MM.1S (cell line): ENCODE results near the gene CHRNA4.

Experiments
- DNase-seq: peaks from one replicate; pipeline ENCODE4 v3.0.0-alpha.2; 2015
- H2AFZ ChIP-seq: fragments of 300-600 bp; sonication (generic); 2 replicates; pipeline ENCODE4 v1.6.0; 2016; ENCODE audit warnings: antibody characterized with exemption, low read length
- H3F3A ChIP-seq: fragments of 300-600 bp; sonication (generic); 2 replicates; pipeline ENCODE4 v1.6.1; 2016; ENCODE audit warnings: mild to moderate bottlenecking, antibody characterized with exemption, low read length, moderate library complexity, mixed read lengths; ENCODE audit not compliant: insufficient read depth
- H3K27ac ChIP-seq: fragments of 300-600 bp; sonication (generic); 2 replicates; pipeline ENCODE4 v1.5.1; 2016; ENCODE audit warnings: mild to moderate bottlenecking, low read length
- H3K27me3 ChIP-seq: fragments of 300-600 bp; sonication (generic); replicated peaks from 2 replicates; pipeline ENCODE4 v1.6.0; 2016; ENCODE audit warnings: low read length; ENCODE audit not compliant: insufficient read depth
- H3K36me3 ChIP-seq: fragments of 300-600 bp; sonication (generic); replicated peaks from 2 replicates; pipeline ENCODE4 v1.6.1; 2016; ENCODE audit warnings: mild to moderate bottlenecking, low read length, mixed read lengths; ENCODE audit not compliant: insufficient read depth
- H3K4me1 ChIP-seq: fragments of 300-600 bp; sonication (generic); 2 replicates; pipeline ENCODE4 v1.6.1; 2016; ENCODE audit warnings: low read length, mixed read lengths
- H3K4me2 ChIP-seq: fragments of 300-600 bp; sonication (generic); 2 replicates; pipeline ENCODE4 v1.6.0; 2016; ENCODE audit warnings: low read depth, low read length
- H3K4me3 ChIP-seq: fragments of 300-600 bp; sonication (generic); 2 replicates; pipeline ENCODE4 v1.5.1; 2016; ENCODE audit warnings: low read length, mixed read lengths
- H3K79me2 ChIP-seq: fragments of 300-600 bp; sonication (generic); 2 replicates; pipeline ENCODE4 v1.6.1; 2016; ENCODE audit warnings: mixed run types, low read length, mixed read lengths
- H3K9ac ChIP-seq: fragments of 300-600 bp; sonication (generic); 2 replicates; pipeline ENCODE4 v1.6.1; 2016; ENCODE audit warnings: low read length, mixed read lengths
- H3K9me2 ChIP-seq: fragments of 300-600 bp; sonication (generic); replicated peaks from 2 replicates; pipeline ENCODE4 v1.6.1; 2016; ENCODE audit warnings: mild to moderate bottlenecking, low read length, mixed read lengths; ENCODE audit not compliant: insufficient read depth
- H3K9me3 ChIP-seq: fragments of 300-600 bp; sonication (generic); replicated peaks from 2 replicates; pipeline ENCODE4 v1.6.1; 2016; ENCODE audit warnings: mild to moderate bottlenecking, low read length, mixed read lengths; ENCODE audit not compliant: insufficient read depth
- H4K20me1 ChIP-seq: fragments of 300-600 bp; sonication (generic); 2 replicates; pipeline ENCODE4 v1.6.1; 2016; ENCODE audit warnings: mild to moderate bottlenecking, low read length, moderate library complexity, mixed read lengths; ENCODE audit not compliant: insufficient read depth
- CTCF ChIP-seq: fragments of 300-600 bp; sonication (generic); IDR thresholded peaks from 2 replicates; pipeline ENCODE4 v1.5.1; 2016; ENCODE audit warnings: antibody characterized with exemption, low read length, mixed read lengths
- EZH2 ChIP-seq: fragments of 300-600 bp; sonication (generic); optimal IDR thresholded peaks from 2 replicates; pipeline ENCODE3; 2017; ENCODE audit warnings: low read depth, mild to moderate bottlenecking, antibody characterized with exemption, low read length, mixed read lengths
- EZH2phosphoT487 ChIP-seq: fragments of 300-600 bp; sonication (generic); IDR thresholded peaks from 2 replicates; pipeline ENCODE4 v1.6.1; 2018; ENCODE audit warnings: antibody characterized with exemption, low read length

CHRNA4 gene

GRCh38 chr20:63316502-63316921, 44.6 kb downstream of the CHRNA4 start:
- H3K4me1 ChIP-seq = no peaks in the 10 kb centered on the region
- no peaks in the 10 kb centered on the region for H3K79me2 ChIP-seq
- no peak overlapping the region for H3K27ac ChIP-seq
- H4K20me1 ChIP-seq = no peaks in the 10 kb centered on the region
- H2AFZ ChIP-seq = no peak overlapping the region
- H3K36me3 ChIP-seq = no peaks in the 10 kb centered on the region
- no peak for TF ChIP-seq EZH2
- no peak for TF ChIP-seq EZH2phosphoT487
- no peak for TF ChIP-seq CTCF
- peaks cover 90% of the 10 kb centered on the region for H3K27me3 ChIP-seq
- no peaks in the 10 kb centered on the region for H3K9me2 ChIP-seq
- no peaks in the 10 kb centered on the region for H3F3A ChIP-seq
- no peak overlapping the region for H3K4me3 ChIP-seq
- no peak overlapping the region for H3K4me2 ChIP-seq
- DNase-seq = no peak
- H3K9me3 ChIP-seq = no peaks in the 10 kb centered on the region
- H3K9ac ChIP-seq = no peak overlapping the region

GRCh38 chr20:63315731-63316491, 45.2 kb downstream of the CHRNA4 start:
- no peaks in the 10 kb centered on the region for H3F3A ChIP-seq
- H3K4me1 ChIP-seq = no peaks in the 10 kb centered on the region
- H3K36me3 ChIP-seq = no peaks in the 10 kb centered on the region
- no peak overlapping the region for H3K4me2 ChIP-seq
- no peak for DNase-seq
- no peak overlapping the region for H3K27ac ChIP-seq
- TF ChIP-seq CTCF (no peak), EZH2 (no peak), EZH2phosphoT487 (no peak)
- H3K9ac ChIP-seq = no peak overlapping the region
- H3K4me3 ChIP-seq = no peak overlapping the region
- H3K9me3 ChIP-seq = no peaks in the 10 kb centered on the region
- H3K9me2 ChIP-seq = no peaks in the 10 kb centered on the region
- H3K27me3 ChIP-seq = peaks cover 90% of the 10 kb centered on the region
- H3K79me2 ChIP-seq = no peaks in the 10 kb centered on the region
- no peaks in the 10 kb centered on the region for H4K20me1 ChIP-seq
- no peak overlapping the region for H2AFZ ChIP-seq

GRCh38 chr20:63315240-63315689, 45.9 kb downstream of the CHRNA4 start:
- no peak overlapping the region for H3K4me2 ChIP-seq
- no peaks in the 10 kb centered on the region for H3K79me2 ChIP-seq
- H3K27ac ChIP-seq = no peak overlapping the region
- H3K4me3 ChIP-seq = no peak overlapping the region
- no peak overlapping the region for H2AFZ ChIP-seq
- no peak for DNase-seq
- H3K4me1 ChIP-seq = no peaks in the 10 kb centered on the region
- H3K36me3 ChIP-seq = no peaks in the 10 kb centered on the region
- H3K9me3 ChIP-seq = no peaks in the 10 kb centered on the region
- H3K9ac ChIP-seq = no peak overlapping the region
- H3K27me3 ChIP-seq = peaks cover 90% of the 10 kb centered on the region
- no peaks in the 10 kb centered on the region for H3F3A ChIP-seq
- no peak for TF ChIP-seq EZH2phosphoT487
- no peak for TF ChIP-seq CTCF
- no peak for TF ChIP-seq EZH2
- H4K20me1 ChIP-seq = no peaks in the 10 kb centered on the region
- H3K9me2 ChIP-seq = no peaks in the 10 kb centered on the region
